SU-DHL-6 (cell line): ENCODE measurements around the gene KRTAP5-5.

Experiments
- EZH2phosphoT487 ChIP-seq: fragments of 200-600 bp; sonication (generic), shearing (Covaris generic); conservative IDR thresholded peaks from 2 replicates; pipeline ENCODE4 v1.6.1; 2018; ENCODE audit warnings: mild to moderate bottlenecking, antibody characterized with exemption, low read length, moderate library complexity, mixed read lengths
- TF ChIP-seq, protein P1 (sequence below): fragments of 200-600 bp; sonication (generic); IDR thresholded peaks from one replicate; pipeline ENCODE4 v1.5.1; 2017; ENCODE audit warnings: antibody characterized with exemption, mild to moderate bottlenecking, low read length, moderate library complexity; ENCODE audit not compliant: insufficient read depth, poor library complexity, severe bottlenecking

DNA sequence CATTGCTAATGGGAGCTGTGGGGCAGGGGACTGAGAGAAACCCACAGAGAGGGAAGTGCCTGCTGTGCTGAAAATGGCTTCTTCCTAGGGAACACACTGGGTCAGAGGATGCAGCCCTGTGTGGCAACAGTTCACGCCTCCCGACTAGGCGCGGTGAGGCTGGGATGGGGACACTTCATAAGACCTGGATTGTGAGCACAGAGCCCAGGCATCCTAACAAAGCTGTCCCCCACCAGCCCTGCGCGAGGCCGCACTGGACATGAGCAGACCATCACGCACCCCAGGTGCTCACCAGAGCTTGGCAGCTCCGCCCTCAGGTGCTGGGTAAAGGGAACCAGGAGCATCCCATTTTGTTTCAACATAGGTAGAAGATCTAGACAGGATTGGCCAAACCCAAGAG, 5.9 kb upstream of the KRTAP5-5 start:
- TF ChIP-seq, protein P1, sequence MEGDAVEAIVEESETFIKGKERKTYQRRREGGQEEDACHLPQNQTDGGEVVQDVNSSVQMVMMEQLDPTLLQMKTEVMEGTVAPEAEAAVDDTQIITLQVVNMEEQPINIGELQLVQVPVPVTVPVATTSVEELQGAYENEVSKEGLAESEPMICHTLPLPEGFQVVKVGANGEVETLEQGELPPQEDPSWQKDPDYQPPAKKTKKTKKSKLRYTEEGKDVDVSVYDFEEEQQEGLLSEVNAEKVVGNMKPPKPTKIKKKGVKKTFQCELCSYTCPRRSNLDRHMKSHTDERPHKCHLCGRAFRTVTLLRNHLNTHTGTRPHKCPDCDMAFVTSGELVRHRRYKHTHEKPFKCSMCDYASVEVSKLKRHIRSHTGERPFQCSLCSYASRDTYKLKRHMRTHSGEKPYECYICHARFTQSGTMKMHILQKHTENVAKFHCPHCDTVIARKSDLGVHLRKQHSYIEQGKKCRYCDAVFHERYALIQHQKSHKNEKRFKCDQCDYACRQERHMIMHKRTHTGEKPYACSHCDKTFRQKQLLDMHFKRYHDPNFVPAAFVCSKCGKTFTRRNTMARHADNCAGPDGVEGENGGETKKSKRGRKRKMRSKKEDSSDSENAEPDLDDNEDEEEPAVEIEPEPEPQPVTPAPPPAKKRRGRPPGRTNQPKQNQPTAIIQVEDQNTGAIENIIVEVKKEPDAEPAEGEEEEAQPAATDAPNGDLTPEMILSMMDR, result no peak
- no peak for TF ChIP-seq EZH2phosphoT487
